Activated T-cell treated with anti-CD3 and anti-CD28 coated beads, Interleukin-2, amount 50 U/mL, for 24 hours (primary cell): Measurements from ENCODE around the gene CASK.
A peak's percentile ranks its signal among the peaks of the same experiment; 100 is the strongest.

Experiments used
- DNase-seq: peaks from one replicate; pipeline ENCODE4 v3.0.0-alpha.2; 2020
- H3K27ac Mint-ChIP-seq: 2 replicates; pipeline ENCODE4 v1.8.0; 2020; ENCODE audit warnings: mild to moderate bottlenecking, mixed read lengths
- H3K27me3 Mint-ChIP-seq: 2 replicates; pipeline ENCODE4 v1.8.0; 2020; ENCODE audit warnings: mixed read lengths
- H3K36me3 Mint-ChIP-seq: 2 replicates; pipeline ENCODE4 v1.8.0; 2020; ENCODE audit warnings: low read depth, mixed read lengths
- H3K4me1 Mint-ChIP-seq: 2 replicates; pipeline ENCODE4 v1.8.0; 2020; ENCODE audit warnings: low read depth, mixed read lengths
- H3K4me3 Mint-ChIP-seq: 2 replicates; pipeline ENCODE4 v1.8.0; 2020; ENCODE audit warnings: mild to moderate bottlenecking, moderate library complexity, mixed read lengths
- H3K9me3 Mint-ChIP-seq: 2 replicates; pipeline ENCODE4 v1.8.0; 2020; ENCODE audit warnings: mixed read lengths

Gene CASK

GRCh38 chrX:41559235-41560052 lies 363.9 kb downstream of the CASK start:
- Mint-ChIP-seq H3K4me3 (peak overlapping the region; percentile 18), H3K27ac (peak overlapping the region; percentile 88), H3K9me3 (no peaks in the 10 kb centered on the region), H3K4me1 (peaks cover 51% of the 10 kb centered on the region), H3K36me3 (peaks cover 3% of the 10 kb centered on the region), H3K27me3 (peaks cover 29% of the 10 kb centered on the region)
- no peak for DNase-seq

GRCh38 chrX:41558531-41558930 lies 364.8 kb downstream of the CASK start:
- Mint-ChIP-seq H3K4me1 (peaks cover 46% of the 10 kb centered on the region), H3K4me3 (no peak overlapping the region), H3K9me3 (no peaks in the 10 kb centered on the region), H3K27me3 (peaks cover 28% of the 10 kb centered on the region), H3K27ac (no peak overlapping the region), H3K36me3 (no peaks in the 10 kb centered on the region)
- DNase-seq = no peak

GRCh38 chrX:41556958-41557357 lies 366.4 kb downstream of the CASK start:
- DNase-seq = no peak
- Mint-ChIP-seq H3K27me3 (peaks cover 30% of the 10 kb centered on the region), H3K4me3 (no peak overlapping the region), H3K27ac (peak overlapping the region; percentile 60), H3K9me3 (no peaks in the 10 kb centered on the region), H3K36me3 (peaks cover 3% of the 10 kb centered on the region), H3K4me1 (peaks cover 42% of the 10 kb centered on the region)

GRCh38 chrX:41553688-41554087 lies 369.7 kb downstream of the CASK start:
- peaks cover 14% of the 10 kb centered on the region for H3K36me3 Mint-ChIP-seq
- H3K4me3 Mint-ChIP-seq = no peak overlapping the region
- peaks cover 27% of the 10 kb centered on the region for H3K27me3 Mint-ChIP-seq
- peaks cover 17% of the 10 kb centered on the region for H3K4me1 Mint-ChIP-seq
- no peak for DNase-seq
- H3K9me3 Mint-ChIP-seq = no peaks in the 10 kb centered on the region
- H3K27ac Mint-ChIP-seq = no peak overlapping the region

- Mint-ChIP-seq H3K4me1 (no peaks in the 10 kb centered on the region), H3K36me3 (peaks cover 14% of the 10 kb centered on the region), H3K4me3 (no peak overlapping the region), H3K9me3 (no peaks in the 10 kb centered on the region), H3K27me3 (peaks cover 27% of the 10 kb centered on the region), H3K27ac (no peak overlapping the region)
- DNase-seq = no peak
These were observed 374.9 kb downstream of the CASK start for GRCh38 chrX:41548411-41548810.

- no peaks in the 10 kb centered on the region for H3K9me3 Mint-ChIP-seq
These were observed 379.7 kb downstream of the CASK start for GRCh38 chrX:41543668-41544067.

GRCh38 chrX:41543025-41543424 lies 380.3 kb downstream of the CASK start:
- H3K27me3 Mint-ChIP-seq = peaks cover 25% of the 10 kb centered on the region
- peaks cover 14% of the 10 kb centered on the region for H3K36me3 Mint-ChIP-seq
- H3K27ac Mint-ChIP-seq = no peak overlapping the region
- no peak for DNase-seq
- no peaks in the 10 kb centered on the region for H3K9me3 Mint-ChIP-seq
- H3K4me3 Mint-ChIP-seq = no peak overlapping the region
- no peaks in the 10 kb centered on the region for H3K4me1 Mint-ChIP-seq

More at GRCh38 chrX:41543668-41544067, 379.7 kb downstream of the CASK start:
- DNase-seq = no peak
- Mint-ChIP-seq H3K27ac (no peak overlapping the region), H3K27me3 (peaks cover 24% of the 10 kb centered on the region), H3K4me1 (no peaks in the 10 kb centered on the region), H3K36me3 (peaks cover 11% of the 10 kb centered on the region), H3K4me3 (no peak overlapping the region)

- no peak overlapping the region for H3K27ac Mint-ChIP-seq
- no peak for DNase-seq
- no peaks in the 10 kb centered on the region for H3K4me1 Mint-ChIP-seq
- no peaks in the 10 kb centered on the region for H3K9me3 Mint-ChIP-seq
- no peak overlapping the region for H3K4me3 Mint-ChIP-seq
- peaks cover 25% of the 10 kb centered on the region for H3K27me3 Mint-ChIP-seq
- H3K36me3 Mint-ChIP-seq = peaks cover 14% of the 10 kb centered on the region
These were observed 380.8 kb downstream of the CASK start for GRCh38 chrX:41542536-41542935.

GRCh38 chrX:41542135-41542534 lies 381.2 kb downstream of the CASK start:
- H3K4me3 Mint-ChIP-seq = no peak overlapping the region
- H3K4me1 Mint-ChIP-seq = no peaks in the 10 kb centered on the region
- peaks cover 25% of the 10 kb centered on the region for H3K27me3 Mint-ChIP-seq
- no peaks in the 10 kb centered on the region for H3K9me3 Mint-ChIP-seq
- H3K36me3 Mint-ChIP-seq = peaks cover 14% of the 10 kb centered on the region
- no peak overlapping the region for H3K27ac Mint-ChIP-seq
- no peak for DNase-seq

- H3K27me3 Mint-ChIP-seq = peaks cover 27% of the 10 kb centered on the region
- H3K27ac Mint-ChIP-seq = no peak overlapping the region
- no peaks in the 10 kb centered on the region for H3K9me3 Mint-ChIP-seq
- peaks cover 2% of the 10 kb centered on the region for H3K4me1 Mint-ChIP-seq
- no peak for DNase-seq
- no peak overlapping the region for H3K4me3 Mint-ChIP-seq
- H3K36me3 Mint-ChIP-seq = peaks cover 14% of the 10 kb centered on the region
These were observed 382.0 kb downstream of the CASK start for GRCh38 chrX:41541386-41541785.

- Mint-ChIP-seq H3K9me3 (no peaks in the 10 kb centered on the region), H3K27ac (no peak overlapping the region), H3K27me3 (peaks cover 33% of the 10 kb centered on the region), H3K4me3 (no peak overlapping the region), H3K36me3 (peaks cover 16% of the 10 kb centered on the region), H3K4me1 (peaks cover 2% of the 10 kb centered on the region)
- no peak for DNase-seq
These were observed 384.6 kb downstream of the CASK start for GRCh38 chrX:41538707-41539106.

GRCh38 chrX:41530085-41530484 lies 393.3 kb downstream of the CASK start:
- Mint-ChIP-seq H3K9me3 (no peaks in the 10 kb centered on the region), H3K4me3 (no peak overlapping the region), H3K4me1 (peaks cover 13% of the 10 kb centered on the region), H3K27ac (no peak overlapping the region), H3K36me3 (peaks cover 24% of the 10 kb centered on the region), H3K27me3 (peaks cover 27% of the 10 kb centered on the region)
- no peak for DNase-seq

- Mint-ChIP-seq H3K4me3 (no peak overlapping the region), H3K4me1 (peaks cover 13% of the 10 kb centered on the region), H3K27me3 (peaks cover 26% of the 10 kb centered on the region), H3K27ac (no peak overlapping the region), H3K36me3 (peaks cover 25% of the 10 kb centered on the region), H3K9me3 (no peaks in the 10 kb centered on the region)
- DNase-seq = no peak
These were observed 394.1 kb downstream of the CASK start for GRCh38 chrX:41529221-41529620.

- Mint-ChIP-seq H3K27me3 (peaks cover 26% of the 10 kb centered on the region), H3K4me1 (peaks cover 13% of the 10 kb centered on the region), H3K4me3 (no peak overlapping the region), H3K36me3 (peaks cover 26% of the 10 kb centered on the region), H3K27ac (no peak overlapping the region), H3K9me3 (no peaks in the 10 kb centered on the region)
- no peak for DNase-seq
These were observed 394.6 kb downstream of the CASK start for GRCh38 chrX:41528784-41529183.

GRCh38 chrX:41526925-41527324 lies 396.4 kb downstream of the CASK start:
- Mint-ChIP-seq H3K27ac (peak overlapping the region; percentile 83), H3K9me3 (no peaks in the 10 kb centered on the region), H3K27me3 (peaks cover 31% of the 10 kb centered on the region), H3K4me1 (peaks cover 13% of the 10 kb centered on the region), H3K4me3 (no peak overlapping the region), H3K36me3 (peaks cover 33% of the 10 kb centered on the region)
- no peak for DNase-seq
